Liver (tissue), 9 donors: Measurements from ENCODE around the gene ANKRD65. TPM values are rescaled to one million over a fixed set of nuclear protein-coding genes. Genes with fewer than 3 reads are reported as not detected.

Source experiments
- DNase-seq: peaks from one replicate; pipeline ENCODE4 v3.0.0-alpha.2; 2017; ENCODE audit warnings: low spot score
- H3K27ac ChIP-seq, 2 donors: one replicate each; pipeline ENCODE4 v1.7.0; 2013; ENCODE audit warnings: inconsistent platforms in 2 of 2, low read length in 2 of 2, control low read depth in 1 of 2, low read depth in 1 of 2, mild to moderate bottlenecking in 1 of 2
- H3K27me3 ChIP-seq, 4 donors: one replicate each; pipeline versions ENCODE4 v1.6.1 to v1.7.0; 2013; ENCODE audit warnings: low read length in 3 of 4, inconsistent platforms in 1 of 4, mild to moderate bottlenecking in 1 of 4, moderate library complexity in 1 of 4; ENCODE audit not compliant: control insufficient read depth in 4 of 4, insufficient read depth in 4 of 4
- H3K36me3 ChIP-seq, 4 donors: one replicate each; pipeline versions ENCODE4 v1.6.1 to v1.7.0; 2013; ENCODE audit warnings: low read length in 3 of 4, mild to moderate bottlenecking in 3 of 4, low read depth in 1 of 4, moderate library complexity in 1 of 4; ENCODE audit not compliant: control insufficient read depth in 4 of 4, insufficient read depth in 3 of 4
- H3K4me1 ChIP-seq, 4 donors: one replicate each; pipeline versions ENCODE4 v1.6.1 to v1.7.0; 2013; ENCODE audit warnings: low read length in 3 of 4, mild to moderate bottlenecking in 3 of 4, moderate library complexity in 1 of 4; ENCODE audit not compliant: control insufficient read depth in 4 of 4, insufficient read depth in 4 of 4
- H3K4me3 ChIP-seq, 3 donors: one replicate each; pipeline versions ENCODE4 v1.6.1 to v1.7.0; 2013; ENCODE audit warnings: low read length in 3 of 3, control low read depth in 1 of 3, low read depth in 1 of 3, mild to moderate bottlenecking in 1 of 3
- H3K9ac ChIP-seq, 2 donors: one replicate each; pipeline ENCODE4 v1.7.0; 2013; ENCODE audit warnings: low read length in 2 of 2, mild to moderate bottlenecking in 2 of 2, moderate library complexity in 2 of 2, control low read depth in 1 of 2, low read depth in 1 of 2
- H3K9me3 ChIP-seq, 4 donors: one replicate each; pipeline versions ENCODE4 v1.6.1 to v1.7.0; 2013; ENCODE audit warnings: low read length in 3 of 4; ENCODE audit not compliant: control insufficient read depth in 4 of 4
- ATF3 ChIP-seq: IDR thresholded peaks from 2 replicates; pipeline ENCODE4 v1.6.1; 2016; ENCODE audit warnings: antibody characterized with exemption
- CTCF ChIP-seq: fragments of 150-350 bp; IDR thresholded peaks from 2 replicates; pipeline ENCODE4 v1.5.1; 2017; ENCODE audit warnings: improper control_type of control experiment, low read depth, low read length; ENCODE audit not compliant: missing input control
- EGR1 ChIP-seq, 2 donors: IDR thresholded peaks; 2 replicates each; pipeline ENCODE4 v1.6.1; 2016 to 2018; ENCODE audit warnings: antibody characterized with exemption in 2 of 2, low read depth in 2 of 2
- FOXA1 ChIP-seq: IDR thresholded peaks from 2 replicates; pipeline ENCODE4 v1.6.1; 2016; ENCODE audit warnings: antibody characterized with exemption
- FOXA2 ChIP-seq: IDR thresholded peaks from 2 replicates; pipeline ENCODE4 v1.6.1; 2016; ENCODE audit warnings: antibody characterized with exemption
- GABPA ChIP-seq, 2 donors: IDR thresholded peaks in 1 of 2; conservative IDR thresholded peaks in 1 of 2; 2 replicates each; pipeline ENCODE4 v1.6.1; 2016; ENCODE audit warnings: antibody characterized with exemption in 2 of 2, mild to moderate bottlenecking in 1 of 2, moderate library complexity in 1 of 2
- HNF4A ChIP-seq, 2 donors: conservative IDR thresholded peaks; 2 replicates each; pipeline ENCODE4 v1.6.1; 2016; ENCODE audit warnings: antibody characterized with exemption in 2 of 2, mild to moderate bottlenecking in 2 of 2
- HNF4G ChIP-seq: IDR thresholded peaks from 2 replicates; pipeline ENCODE4 v1.6.1; 2016; ENCODE audit warnings: antibody characterized with exemption
- JUND ChIP-seq, 2 donors: IDR thresholded peaks; 2 replicates each; pipeline ENCODE4 v1.6.1; 2016; ENCODE audit warnings: antibody characterized with exemption in 2 of 2
- MAX ChIP-seq: IDR thresholded peaks from 2 replicates; pipeline ENCODE4 v1.6.1; 2016; ENCODE audit warnings: antibody characterized with exemption
- NR2F2 ChIP-seq: IDR thresholded peaks from 2 replicates; pipeline ENCODE4 v1.6.1; 2016; ENCODE audit warnings: antibody characterized with exemption
- RAD21 ChIP-seq, 2 donors: IDR thresholded peaks; 2 replicates each; pipeline ENCODE4 v1.6.1; 2016; ENCODE audit warnings: antibody characterized with exemption in 2 of 2, mild to moderate bottlenecking in 2 of 2
- REST ChIP-seq: IDR thresholded peaks from 2 replicates; pipeline ENCODE4 v1.6.1; 2016; ENCODE audit warnings: antibody characterized with exemption, mild to moderate bottlenecking
- RXRA ChIP-seq, 2 donors: IDR thresholded peaks; 2 replicates each; pipeline ENCODE4 v1.6.1; 2017 to 2018; ENCODE audit warnings: antibody characterized with exemption in 2 of 2, mild to moderate bottlenecking in 1 of 2
- SP1 ChIP-seq: IDR thresholded peaks from 2 replicates; pipeline ENCODE4 v1.6.1; 2018; ENCODE audit warnings: antibody characterized with exemption, mild to moderate bottlenecking
- TAF1 ChIP-seq: conservative IDR thresholded peaks from 2 replicates; pipeline ENCODE4 v1.6.1; 2016; ENCODE audit warnings: antibody characterized with exemption, mild to moderate bottlenecking
- YY1 ChIP-seq: IDR thresholded peaks from 2 replicates; pipeline ENCODE4 v1.6.1; 2016; ENCODE audit warnings: antibody characterized with exemption, mild to moderate bottlenecking
- ZBTB33 ChIP-seq: IDR thresholded peaks from 2 replicates; pipeline ENCODE4 v1.6.1; 2016; ENCODE audit warnings: antibody characterized with exemption
- WGBS: extraction: QIAGEN DNeasy Blood & Tissue Kit; methylation state at CpG from one replicate; pipeline ENCODE4 v1.1.7; 2013; 5-methylcytosine and 5-hydroxymethylcytosine counted together
- polyA plus RNA-seq, 2 donors: library from polyadenylated mRNA; stranded (reverse) in 1 of 2; unstranded in 1 of 2; fragments of 200-250 nt in 1 of 2; fragments of >200 nt in 1 of 2; fragmentation: Nextera tagmentation in 1 of 2; extraction: Ambion mirVana in 1 of 2; gene quantifications; one replicate each; pipeline versions ENCODE4 v1.2.1 to v1.2.3, GENCODE V29; 2013 to 2015
- total RNA-seq, 2 donors: library from RNA; depleted of rRNA; stranded (reverse); fragments of >200 nt; gene quantifications; one replicate each; pipeline ENCODE4 v1.2.3, GENCODE V29; 2014
- donor health status: healthy.
- donor health status: healthy.
- donor health status: healthy.
- donor health status: healthy.
- donor health status: healthy.

Gene ANKRD65
- total and polyA plus RNA-seq, 4 donors: 0.14 to 0.31 (median 0.23) TPM

- no peaks in the 10 kb centered on the region for H3K27me3 ChIP-seq
- H3K9ac ChIP-seq: no peak overlapping the region
- H3K9me3 ChIP-seq: no peaks in the 10 kb centered on the region
- H3K4me3 ChIP-seq: no peak overlapping the region
- H3K4me1 ChIP-seq: peaks cover 2 to 22% (median 17%) of the 10 kb centered on the region in 4 donors
- no peak for TF ChIP-seq ZBTB33
- no peak for TF ChIP-seq CTCF
- no peak for TF ChIP-seq RAD21 (IDR thresholded peaks at IDR 0.05)
- TF ChIP-seq RXRA (IDR thresholded peaks at IDR 0.05): no peak
- TF ChIP-seq FOXA1: no peak
- TF ChIP-seq JUND (IDR thresholded peaks at IDR 0.05): no peak
- TF ChIP-seq MAX: no peak
- no peak for TF ChIP-seq SP1
- TF ChIP-seq ATF3: no peak
- no peak for TF ChIP-seq NR2F2
- TF ChIP-seq YY1: no peak
- TF ChIP-seq HNF4A (conservative IDR thresholded peaks at IDR 0.05): no peak
- no peak for TF ChIP-seq EGR1 (IDR thresholded peaks at IDR 0.05; ENCODE audit: low read depth in 2 of 2)
- TF ChIP-seq REST: no peak
- no peak for TF ChIP-seq FOXA2
- TF ChIP-seq GABPA (IDR thresholded peaks at IDR 0.05 in 1 of 2, conservative IDR thresholded peaks at IDR 0.05 in 1 of 2): no peak
- no peak for TF ChIP-seq HNF4G
- TF ChIP-seq TAF1: no peak
- 94% methylated on average over 11 of the region's 11 CpGs for WGBS
- no peak for DNase-seq
- no peak overlapping the region for H3K27ac ChIP-seq
- peaks cover 24 to 63% (median 54%) of the 10 kb centered on the region in 4 donors for H3K36me3 ChIP-seq
Observed at GRCh38 chr1:1395166-1395565, 25.9 kb downstream of the ANKRD65 start.
